H1 (cell line): ENCODE measurements around the gene PRICKLE2.

Experiments
- CREB1 ChIP-seq: IDR thresholded peaks from 2 replicates; pipeline ENCODE4 v1.6.1; 2012; ENCODE audit warnings: inconsistent platforms
- EP300 ChIP-seq, 2 experiments: IDR thresholded peaks; 1 replicate in 1 of 2; 2 replicates in 1 of 2; pipeline ENCODE4 v1.6.1; 2011 to 2012; ENCODE audit warnings: low read depth in 2 of 2, low read length in 2 of 2, mild to moderate bottlenecking in 2 of 2, borderline replicate concordance in 1 of 2, inconsistent platforms in 1 of 2, moderate library complexity in 1 of 2
- GABPA ChIP-seq: IDR thresholded peaks from 2 replicates; pipeline ENCODE4 v1.6.1; 2011; ENCODE audit warnings: mild to moderate bottlenecking, low read length, moderate library complexity, borderline replicate concordance; ENCODE audit not compliant: insufficient read depth
- JUND ChIP-seq: IDR thresholded peaks from 2 replicates; pipeline ENCODE4 v1.6.1; 2011; ENCODE audit warnings: mild to moderate bottlenecking, improper control_type of control experiment, low read length
- POLR2A ChIP-seq, 2 experiments: IDR thresholded peaks; 1 replicate in 1 of 2; 2 replicates in 1 of 2; pipeline ENCODE4 v1.6.1; 2011; ENCODE audit warnings: low read depth in 2 of 2, low read length in 2 of 2, mild to moderate bottlenecking in 2 of 2; ENCODE audit errors: control extremely low read depth in 1 of 2
- SP2 ChIP-seq: IDR thresholded peaks from 2 replicates; pipeline ENCODE4 v1.6.1; 2012; ENCODE audit warnings: mild to moderate bottlenecking, low read length, inconsistent platforms
- USF2 ChIP-seq: IDR thresholded peaks from 2 replicates; pipeline ENCODE4 v1.6.1; 2011; ENCODE audit warnings: low read length, improper control_type of control experiment
- TF ChIP-seq, protein P1 (sequence below), 3 experiments: IDR thresholded peaks; 1 replicate in 2 of 3; 2 replicates in 1 of 3; pipeline versions ENCODE4 v1.5.1 to v1.6.1; 2011; ENCODE audit warnings: low read length in 3 of 3, mild to moderate bottlenecking in 3 of 3, inconsistent platforms in 2 of 3, low read depth in 1 of 3, moderate library complexity in 1 of 3; ENCODE audit not compliant: insufficient read depth in 1 of 3; ENCODE audit errors: control extremely low read depth in 1 of 3
- TF ChIP-seq, protein P2 (sequence below): IDR thresholded peaks from 2 replicates; pipeline ENCODE4 v1.6.1; 2012; ENCODE audit warnings: inconsistent platforms

DNA sequence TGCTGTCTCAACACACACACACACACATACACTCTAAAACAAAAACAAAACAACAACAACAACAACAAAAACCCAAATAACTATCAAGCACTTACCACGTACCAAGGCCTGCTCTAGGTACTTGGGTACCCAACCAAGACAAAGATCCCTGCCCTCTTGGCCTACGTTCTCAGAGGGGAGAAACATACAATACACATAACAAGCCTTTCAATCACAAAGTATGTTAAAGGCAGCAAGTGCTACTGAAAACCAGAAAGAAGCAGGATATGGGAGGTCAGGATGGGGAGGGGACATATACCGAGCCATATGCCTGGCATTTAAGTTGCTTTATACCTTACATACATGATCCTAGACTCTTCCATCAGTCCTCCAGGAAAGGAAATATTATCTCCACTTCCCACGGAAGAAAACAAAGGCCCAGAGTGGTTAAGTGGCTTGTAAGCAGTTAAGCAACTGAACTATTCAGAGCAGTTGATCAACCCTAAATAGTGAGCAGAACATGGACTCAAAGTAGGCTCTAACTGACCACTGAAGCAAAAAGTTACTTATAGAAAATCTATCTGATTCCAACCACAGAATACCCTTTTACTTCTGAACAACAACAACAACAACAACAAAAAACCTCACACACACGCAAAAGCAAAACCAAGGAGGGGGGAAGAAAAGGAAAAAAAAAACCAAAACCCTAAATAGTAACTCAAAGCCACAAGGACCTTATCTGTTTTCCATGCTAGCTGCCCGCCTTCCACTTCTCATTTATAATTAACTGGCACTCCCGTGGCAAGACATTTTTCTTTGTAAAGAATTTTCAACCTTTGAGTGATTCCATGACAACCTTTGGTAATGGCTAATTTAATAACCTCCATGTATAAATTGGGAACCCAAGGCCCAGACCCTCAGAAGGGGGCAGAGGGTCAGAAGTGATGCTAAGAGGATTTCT, 21.0 kb downstream of the PRICKLE2 start:
- TF ChIP-seq, protein P1, sequence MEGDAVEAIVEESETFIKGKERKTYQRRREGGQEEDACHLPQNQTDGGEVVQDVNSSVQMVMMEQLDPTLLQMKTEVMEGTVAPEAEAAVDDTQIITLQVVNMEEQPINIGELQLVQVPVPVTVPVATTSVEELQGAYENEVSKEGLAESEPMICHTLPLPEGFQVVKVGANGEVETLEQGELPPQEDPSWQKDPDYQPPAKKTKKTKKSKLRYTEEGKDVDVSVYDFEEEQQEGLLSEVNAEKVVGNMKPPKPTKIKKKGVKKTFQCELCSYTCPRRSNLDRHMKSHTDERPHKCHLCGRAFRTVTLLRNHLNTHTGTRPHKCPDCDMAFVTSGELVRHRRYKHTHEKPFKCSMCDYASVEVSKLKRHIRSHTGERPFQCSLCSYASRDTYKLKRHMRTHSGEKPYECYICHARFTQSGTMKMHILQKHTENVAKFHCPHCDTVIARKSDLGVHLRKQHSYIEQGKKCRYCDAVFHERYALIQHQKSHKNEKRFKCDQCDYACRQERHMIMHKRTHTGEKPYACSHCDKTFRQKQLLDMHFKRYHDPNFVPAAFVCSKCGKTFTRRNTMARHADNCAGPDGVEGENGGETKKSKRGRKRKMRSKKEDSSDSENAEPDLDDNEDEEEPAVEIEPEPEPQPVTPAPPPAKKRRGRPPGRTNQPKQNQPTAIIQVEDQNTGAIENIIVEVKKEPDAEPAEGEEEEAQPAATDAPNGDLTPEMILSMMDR (IDR thresholded peaks at IDR 0.05; ENCODE audit: control extremely low read depth in 1 of 3, insufficient read depth in 1 of 3, low read depth in 1 of 3, low read length in 3 of 3), result no peak
- TF ChIP-seq JUND (no peak), POLR2A (IDR thresholded peaks at IDR 0.05; ENCODE audit: control extremely low read depth in 1 of 2, low read depth in 2 of 2, low read length in 2 of 2) (no peak), GABPA (no peak), SP2 (no peak), CREB1 (no peak), USF2 (no peak), EP300 (IDR thresholded peaks at IDR 0.05; ENCODE audit: borderline replicate concordance in 1 of 2, low read depth in 2 of 2, low read length in 2 of 2) (no peak)
- TF ChIP-seq, protein P2, sequence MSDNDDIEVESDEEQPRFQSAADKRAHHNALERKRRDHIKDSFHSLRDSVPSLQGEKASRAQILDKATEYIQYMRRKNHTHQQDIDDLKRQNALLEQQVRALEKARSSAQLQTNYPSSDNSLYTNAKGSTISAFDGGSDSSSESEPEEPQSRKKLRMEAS, result no peak
